ENCODE data around the gene PIEZO1.

PIEZO1 gene

GRCh38 chr16:88804552-88805339 is 19.7 kb upstream of the PIEZO1 start:
- intact Hi-C loops (cut with DNase I; ENCODE audit: low total_unique reads): no loop called here
- no peak for TF ChIP-seq CTCF (IDR thresholded peaks at IDR 0.05)
- Histone ChIP-seq H3K36me3 (peaks cover 0 to 28% (median 10%) of the 10 kb centered on the region in 3 donors), H3K9me3 (no peaks in the 10 kb centered on the region), H3K27ac (no peak overlapping the region), H3K27me3 (no peaks in the 10 kb centered on the region), H3K4me1 (peaks cover 0 to 27% (median 16%) of the 10 kb centered on the region in 4 donors), H3K4me3 (peak overlapping the region in 1 of 2 donors; percentile 72)
- DNase-seq: peak in 1 of 2 donors; percentile 63

- Histone ChIP-seq H3K36me3 (peaks cover 0 to 22% (median 5%) of the 10 kb centered on the region in 3 donors), H3K27me3 (no peaks in the 10 kb centered on the region), H3K4me1 (peaks cover 0 to 23% (median 14%) of the 10 kb centered on the region in 4 donors), H3K27ac (no peak overlapping the region), H3K4me3 (peak overlapping the region; percentile 54 to 72), H3K9me3 (no peaks in the 10 kb centered on the region)
- no peak for TF ChIP-seq CTCF (IDR thresholded peaks at IDR 0.05)
- DNase-seq: peak in 1 of 2 donors; percentile 69
- intact Hi-C loops (cut with DNase I; ENCODE audit: low total_unique reads): no loop called here
Observed at GRCh38 chr16:88804173-88804551, 19.1 kb upstream of the PIEZO1 start.

GRCh38 chr16:88803264-88803987 is 18.4 kb upstream of the PIEZO1 start, which contains the start of gene CDT1:
Gene CDT1 (plus strand): TSS chr16:88803789. CDS start chr16:88803832, 43 bp downstream.
- Histone ChIP-seq H3K4me3 (peak within 1 kb of the TSS; percentile 54 to 72), H3K4me1 (peaks cover 0 to 23% (median 14%) of the 10 kb centered on the region in 4 donors), H3K27ac (peak within 1 kb of the TSS; percentile 6 to 58), H3K27me3 (no peaks in the 10 kb centered on the region), H3K36me3 (peaks cover 0 to 14% (median 0%) of the 10 kb centered on the region in 3 donors), H3K9me3 (no peaks in the 10 kb centered on the region)
- DNase-seq: peak; percentile 65 to 91
- intact Hi-C loops (cut with DNase I; ENCODE audit: low total_unique reads): no loop called here
- TF ChIP-seq CTCF (IDR thresholded peaks at IDR 0.05): no peak

GRCh38 chr16:88800277-88800592 is 15.2 kb upstream of the PIEZO1 start:
- Histone ChIP-seq H3K27me3 (peaks cover 0 to 5% of the 10 kb centered on the region in 2 donors), H3K4me1 (peaks cover 0 to 23% (median 14%) of the 10 kb centered on the region in 4 donors), H3K4me3 (no peak overlapping the region), H3K9me3 (no peaks in the 10 kb centered on the region), H3K27ac (no peak overlapping the region), H3K36me3 (no peaks in the 10 kb centered on the region)
- TF ChIP-seq CTCF (IDR thresholded peaks at IDR 0.05): no peak
- no peak for DNase-seq
- intact Hi-C loops (cut with DNase I; ENCODE audit: low total_unique reads): no loop called here

GRCh38 chr16:88799569-88800276 is 14.7 kb upstream of the PIEZO1 start:
- peak in 1 of 2 donors; percentile 59 for DNase-seq
- TF ChIP-seq CTCF (IDR thresholded peaks at IDR 0.05): no peak
- no peaks in the 10 kb centered on the region for H3K9me3 ChIP-seq
- H3K4me3 ChIP-seq: no peak overlapping the region
- H3K27ac ChIP-seq: no peak overlapping the region
- no peaks in the 10 kb centered on the region for H3K36me3 ChIP-seq
- H3K4me1 ChIP-seq: peaks cover 0 to 21% (median 12%) of the 10 kb centered on the region in 4 donors
- intact Hi-C loops (cut with DNase I; ENCODE audit: low total_unique reads): no loop called here
- peaks cover 0 to 11% of the 10 kb centered on the region in 2 donors for H3K27me3 ChIP-seq

Data from tibial artery (tissue), 4 donors.